HG03159 (cell line): ENCODE measurements around the gene ZNF605.
"Not testable (repeated sequence)": the region's sequence is repeated elsewhere in the genome, so short reads cannot be mapped to it uniquely, and the experiment has no call there.

Source experiments
- ATAC-seq: cut with Tn5 transposase; IDR thresholded peaks from one replicate; pipeline ENCODE4 v1.9.1; 2021; ENCODE audit warnings: mild to moderate bottlenecking, moderate library complexity; ENCODE audit not compliant: unreplicated experiment

The ZNF605 gene

GRCh38 chr12:132908145-132909029 lies 47.7 kb downstream of the ZNF605 start:
- peak; percentile 91 for ATAC-seq

GRCh38 chr12:132907789-132908144 lies 48.3 kb downstream of the ZNF605 start:
- not testable (repeated sequence) for ATAC-seq

GRCh38 chr12:132907216-132907615 lies 48.9 kb downstream of the ZNF605 start:
- no peak for ATAC-seq

GRCh38 chr12:132904718-132905328 lies 51.3 kb downstream of the ZNF605 start:
- no peak for ATAC-seq

- ATAC-seq = no peak
Observed at GRCh38 chr12:132899033-132899432, 57.1 kb downstream of the ZNF605 start.

GRCh38 chr12:132888852-132889251 lies 67.3 kb downstream of the ZNF605 start:
- ATAC-seq = no peak

GRCh38 chr12:132887513-132888351 lies 68.4 kb downstream of the ZNF605 start, which contains the start of gene CHFR:
CHFR (minus strand) TSS chr12:132887605; CDS start chr12:132887328, 277 bp downstream.
- peak; percentile 97 for ATAC-seq

- peak; percentile 29 for ATAC-seq
Observed at GRCh38 chr12:132886529-132887477, 69.3 kb downstream of the ZNF605 start.

- ATAC-seq = no peak
Observed at GRCh38 chr12:132881818-132882217, 74.3 kb downstream of the ZNF605 start.

- ATAC-seq = not testable (repeated sequence)
Observed at GRCh38 chr12:132874620-132875019, 81.5 kb downstream of the ZNF605 start.

GRCh38 chr12:132874175-132874574 lies 81.9 kb downstream of the ZNF605 start:
- no peak for ATAC-seq

GRCh38 chr12:132873724-132874123 lies 82.4 kb downstream of the ZNF605 start:
- no peak for ATAC-seq

GRCh38 chr12:132872975-132873421 lies 83.1 kb downstream of the ZNF605 start:
- ATAC-seq = no peak

- ATAC-seq = no peak
Observed at GRCh38 chr12:132872073-132872855, 83.8 kb downstream of the ZNF605 start.

GRCh38 chr12:132869551-132869950 lies 86.6 kb downstream of the ZNF605 start:
- no peak for ATAC-seq
